Frontal cortex (tissue), 4 donors: ENCODE measurements around the gene GMDS. TPM values are rescaled to one million over a fixed set of nuclear protein-coding genes. Genes with fewer than 3 reads are reported as not detected.

Source experiments
- DNase-seq, 2 donors: peaks; one replicate each; pipeline ENCODE4 v3.0.0; 2012; ENCODE audit warnings: low spot score in 2 of 2
- FAIRE-seq: peaks from 2 replicates; lab custom pipeline; 2012; peaks lifted over from hg19 to GRCh38; lab: Jason Lieb, UNC
- total RNA-seq: library from RNA; depleted of rRNA; stranded (reverse); fragments of >200 nt; gene quantifications from one replicate; pipeline ENCODE4 v1.2.3, GENCODE V29; 2014
- donor health status: control.
- donor health status: control.
- donor health status: control.

Gene GMDS
- total RNA-seq = 5.3 TPM

- peak; percentile 98 to 99 for DNase-seq
- FAIRE-seq = no peak
These were observed at the start of gene GMDS for GRCh38 chr6:2245103-2245876. TSS of gene GMDS (minus strand) at chr6:2245605.

- DNase-seq (no peak), FAIRE-seq (no peak)
These were observed 40.1 kb upstream of the GMDS start for GRCh38 chr6:2285510-2285909.

GRCh38 chr6:2275892-2276242, 30.5 kb upstream of the GMDS start:
- no peak for DNase-seq
- no peak for FAIRE-seq

- no peak for DNase-seq
- no peak for FAIRE-seq
These were observed 29.8 kb upstream of the GMDS start for GRCh38 chr6:2274981-2275891.

- no peak for FAIRE-seq
- no peak for DNase-seq
These were observed 27.3 kb upstream of the GMDS start for GRCh38 chr6:2272696-2273095.

GRCh38 chr6:2270054-2270453, 24.6 kb upstream of the GMDS start:
- FAIRE-seq = no peak

GRCh38 chr6:2266841-2267240, 21.4 kb upstream of the GMDS start:
- FAIRE-seq (no peak), DNase-seq (no peak)

More at GRCh38 chr6:2270054-2270453, 24.6 kb upstream of the GMDS start:
- DNase-seq = no peak

- DNase-seq = no peak
- peak; percentile 45 for FAIRE-seq
These were observed 20.8 kb upstream of the GMDS start for GRCh38 chr6:2266031-2266795.

- FAIRE-seq (no peak), DNase-seq (no peak)
These were observed 19.5 kb upstream of the GMDS start for GRCh38 chr6:2264932-2265331.

GRCh38 chr6:2263896-2264295, 18.5 kb upstream of the GMDS start:
- FAIRE-seq = no peak
- DNase-seq = no peak

- no peak for FAIRE-seq
These were observed 14.2 kb upstream of the GMDS start for GRCh38 chr6:2259574-2259973.

GRCh38 chr6:2259002-2259494, 13.6 kb upstream of the GMDS start:
- DNase-seq (no peak), FAIRE-seq (no peak)

More at GRCh38 chr6:2259574-2259973, 14.2 kb upstream of the GMDS start:
- DNase-seq = no peak

GRCh38 chr6:2258112-2258511, 12.7 kb upstream of the GMDS start:
- DNase-seq (no peak), FAIRE-seq (no peak)

- FAIRE-seq (no peak), DNase-seq (no peak)
These were observed 12.0 kb upstream of the GMDS start for GRCh38 chr6:2257363-2257762.

GRCh38 chr6:2254747-2255146, 9.3 kb upstream of the GMDS start:
- FAIRE-seq = no peak
- DNase-seq = no peak

GRCh38 chr6:2249126-2249525, 3.7 kb upstream of the GMDS start:
- DNase-seq (no peak), FAIRE-seq (no peak)

- FAIRE-seq (no peak), DNase-seq (no peak)
These were observed 2.3 kb upstream of the GMDS start for GRCh38 chr6:2247664-2248063.

- DNase-seq = peak in 1 of 2 donors; percentile 51
These were observed 765 bp upstream of the GMDS start for GRCh38 chr6:2245877-2246863.

More at GRCh38 chr6:2245877-2246863, 765 bp upstream of the GMDS start:
- no peak for FAIRE-seq
